HG03060 (cell line): Measurements from ENCODE around the gene TSSK2.

Experiments used
- ATAC-seq: cut with Tn5 transposase; IDR thresholded peaks from one replicate; pipeline ENCODE4 v1.9.1; 2021; ENCODE audit warnings: low read depth, moderate number of reproducible peaks; ENCODE audit not compliant: unreplicated experiment

The TSSK2 gene

GRCh38 chr22:19105867-19106802, 25.0 kb upstream of the TSSK2 start:
- no peak for ATAC-seq

GRCh38 chr22:19106886-19107729, 24.0 kb upstream of the TSSK2 start:
- no peak for ATAC-seq

GRCh38 chr22:19107730-19108074, 23.4 kb upstream of the TSSK2 start:
- no peak for ATAC-seq

DNA sequence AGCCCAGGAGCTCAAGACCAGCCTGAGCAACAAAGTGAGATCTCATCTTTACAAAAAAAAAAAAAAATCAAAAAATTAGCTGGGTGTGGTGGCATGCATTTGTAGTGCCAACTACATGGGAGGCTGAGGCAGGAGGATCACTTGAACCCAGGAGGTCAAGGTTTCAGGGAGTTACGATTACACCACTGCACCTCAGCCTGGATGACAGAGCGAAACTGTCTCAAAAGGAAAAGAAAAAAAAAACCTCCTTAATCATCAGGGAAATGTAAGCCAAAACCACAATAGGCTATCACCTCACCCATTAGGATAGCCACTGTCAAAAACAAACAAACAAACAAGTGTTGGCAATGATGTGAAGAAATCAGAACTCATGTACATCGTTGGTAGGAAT, 22.3 kb upstream of the TSSK2 start:
- ATAC-seq, result no peak

DNA sequence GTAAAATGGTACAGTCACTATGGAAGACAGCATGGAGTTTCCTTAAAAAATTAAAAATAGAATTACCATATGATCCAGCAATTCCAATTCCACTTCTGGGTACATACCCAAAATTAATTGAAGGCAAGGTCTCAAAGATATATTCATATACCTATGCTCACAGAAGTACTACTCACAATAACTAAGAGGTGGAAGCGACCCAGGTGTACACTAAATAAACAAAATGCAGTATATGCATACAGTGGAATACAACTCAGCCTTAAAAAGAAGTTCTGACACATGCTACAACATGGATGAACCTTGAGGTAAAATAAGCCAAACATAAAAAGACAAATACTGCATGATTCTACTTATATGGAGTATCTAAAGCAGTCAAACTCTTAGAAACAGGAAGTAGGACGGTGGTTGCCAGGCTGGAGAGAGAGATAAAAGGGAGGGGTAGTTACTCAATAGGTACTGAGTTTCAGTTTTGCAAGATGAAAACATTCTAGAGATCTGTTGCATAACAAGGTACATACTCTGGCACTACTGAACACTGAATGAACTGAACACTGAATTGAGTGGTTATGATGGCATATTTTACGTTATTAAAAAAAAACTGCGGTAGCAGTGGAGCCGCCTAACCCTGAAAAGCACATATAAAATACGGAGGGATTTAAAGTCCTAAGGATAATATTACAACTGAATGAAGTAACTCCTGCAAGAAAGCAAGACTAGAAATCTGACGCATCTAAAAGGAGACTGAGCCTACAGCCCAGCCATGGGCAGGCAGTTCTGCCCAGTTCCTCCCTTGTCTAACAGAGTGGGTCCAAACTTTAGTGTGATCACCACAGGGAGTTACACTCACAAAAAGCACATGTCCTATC, 21.7 kb upstream of the TSSK2 start:
- no peak for ATAC-seq

GRCh38 chr22:19110064-19110458, 21.0 kb upstream of the TSSK2 start:
- ATAC-seq, result no peak

GRCh38 chr22:19110646-19111045, 20.5 kb upstream of the TSSK2 start:
- no peak for ATAC-seq

DNA sequence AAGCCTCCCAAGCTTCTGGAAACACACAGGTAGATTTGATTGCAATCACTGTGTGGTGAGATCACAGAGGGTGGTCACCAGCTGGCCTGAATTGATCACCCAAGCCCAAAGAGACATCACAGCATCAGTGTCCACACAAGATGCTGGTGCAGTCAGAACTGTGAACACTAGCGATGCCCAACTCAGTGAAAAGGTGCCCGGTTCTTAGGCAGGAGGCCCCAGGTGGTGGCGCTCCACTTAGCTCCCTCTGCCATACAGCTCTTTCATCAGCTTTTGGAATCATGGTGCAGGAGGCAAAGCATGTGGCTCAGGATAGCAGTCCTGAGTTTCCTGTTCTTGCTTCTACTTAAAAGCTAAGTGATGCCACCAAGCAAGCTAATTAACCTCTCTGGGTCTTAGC, 20.0 kb upstream of the TSSK2 start:
- no peak for ATAC-seq

- ATAC-seq, result no peak
Measured at GRCh38 chr22:19111584-19111983, 19.5 kb upstream of the TSSK2 start.

- ATAC-seq, result no peak
Measured at GRCh38 chr22:19113429-19113828, 17.7 kb upstream of the TSSK2 start.

GRCh38 chr22:19114984-19115552, 16.0 kb upstream of the TSSK2 start:
- ATAC-seq, result no peak

DNA sequence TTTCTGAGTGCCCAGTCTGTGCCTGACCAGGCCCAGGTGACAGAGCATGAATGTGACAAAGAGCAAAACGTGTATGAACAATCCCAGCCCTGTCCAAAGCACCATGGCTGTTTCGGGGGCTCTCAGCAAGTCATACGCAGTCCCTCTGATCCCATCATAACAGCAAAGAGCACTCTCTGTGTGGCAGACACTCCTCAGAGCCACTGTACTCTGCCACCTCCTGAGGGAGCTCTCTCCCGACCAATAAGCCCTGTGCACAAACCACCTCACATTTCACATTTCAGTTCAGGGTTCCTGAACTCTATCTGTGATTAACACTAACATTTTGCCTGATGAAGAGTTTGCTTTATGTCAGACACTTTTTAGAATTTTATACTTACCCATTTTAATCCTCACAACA, 15.5 kb upstream of the TSSK2 start:
- ATAC-seq, result no peak

DNA sequence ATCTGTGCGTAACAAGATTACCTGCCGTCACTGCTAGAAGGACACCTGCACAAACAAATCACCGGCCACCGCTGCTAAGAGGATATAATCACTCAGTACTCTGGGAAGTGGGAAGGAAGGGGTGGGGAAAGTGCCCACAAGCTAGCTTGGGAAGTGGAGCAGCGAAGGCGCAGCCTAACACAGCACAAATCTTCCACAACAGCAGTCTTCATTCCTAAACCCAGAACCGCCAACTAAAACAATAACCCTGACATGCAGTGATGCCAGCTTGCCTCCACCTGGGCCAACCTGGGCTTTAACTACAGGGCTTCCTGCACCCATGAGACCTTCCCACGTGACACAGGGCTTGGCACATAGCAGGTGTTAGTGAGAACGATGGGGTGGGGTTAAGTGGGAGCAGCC, 14.0 kb upstream of the TSSK2 start:
- no peak for ATAC-seq

DNA sequence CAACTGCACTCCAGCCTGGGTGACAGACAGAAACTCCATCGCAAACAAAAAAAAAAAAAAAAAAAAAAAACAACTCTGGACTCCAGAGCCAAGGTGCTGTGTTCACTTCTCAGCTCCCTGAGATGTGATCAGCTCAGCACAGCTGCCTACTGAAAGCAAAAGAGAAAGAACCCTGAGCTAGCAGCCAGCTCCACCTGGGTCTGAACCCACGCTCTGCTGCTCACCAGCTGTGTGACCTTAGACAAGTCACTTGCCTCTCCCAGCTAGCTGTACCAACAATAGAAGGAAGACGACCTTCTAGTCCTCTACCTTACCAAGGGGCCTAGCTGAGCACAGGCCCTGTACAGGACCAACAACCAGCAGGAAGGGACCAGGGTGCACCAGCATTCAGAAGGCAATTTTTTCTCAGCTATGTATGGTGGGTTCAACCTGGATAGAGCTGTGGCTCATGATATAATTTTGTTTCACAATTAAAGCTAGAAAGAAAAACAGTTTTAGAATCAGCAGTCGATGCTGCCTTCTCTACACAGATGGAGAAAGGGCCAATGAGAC, 12.7 kb upstream of the TSSK2 start:
- ATAC-seq, result no peak

- no peak for ATAC-seq
Measured at GRCh38 chr22:19119949-19120348, 11.2 kb upstream of the TSSK2 start.

GRCh38 chr22:19120829-19121630, 10.1 kb upstream of the TSSK2 start:
- no peak for ATAC-seq

DNA sequence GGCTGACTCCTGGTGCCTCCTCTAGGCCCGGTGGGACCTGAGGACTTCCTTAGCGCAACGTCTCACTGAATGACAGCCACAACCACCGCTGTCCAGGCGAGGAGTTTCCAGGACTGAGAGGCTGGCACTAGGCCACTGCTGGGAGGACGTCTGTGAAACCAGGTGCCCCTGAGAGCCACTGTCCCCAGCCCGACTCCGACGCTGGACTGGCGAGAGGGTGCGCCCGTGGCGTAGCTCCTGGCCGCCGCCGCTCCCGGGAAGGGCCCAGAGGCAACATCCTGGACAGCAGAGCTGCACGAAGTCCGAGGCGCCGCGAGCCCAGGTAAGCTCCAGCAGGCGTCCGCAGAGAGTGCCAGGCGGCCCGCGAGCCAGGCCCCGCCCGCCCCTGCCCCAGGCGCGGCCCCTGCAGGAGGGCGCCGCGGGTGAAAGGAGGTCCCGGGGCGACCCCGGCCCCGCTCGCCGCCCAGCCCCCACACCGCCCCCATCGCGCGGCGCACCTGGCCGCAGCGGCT, 9.4 kb upstream of the TSSK2 start:
- peak; percentile 9 for ATAC-seq

DNA sequence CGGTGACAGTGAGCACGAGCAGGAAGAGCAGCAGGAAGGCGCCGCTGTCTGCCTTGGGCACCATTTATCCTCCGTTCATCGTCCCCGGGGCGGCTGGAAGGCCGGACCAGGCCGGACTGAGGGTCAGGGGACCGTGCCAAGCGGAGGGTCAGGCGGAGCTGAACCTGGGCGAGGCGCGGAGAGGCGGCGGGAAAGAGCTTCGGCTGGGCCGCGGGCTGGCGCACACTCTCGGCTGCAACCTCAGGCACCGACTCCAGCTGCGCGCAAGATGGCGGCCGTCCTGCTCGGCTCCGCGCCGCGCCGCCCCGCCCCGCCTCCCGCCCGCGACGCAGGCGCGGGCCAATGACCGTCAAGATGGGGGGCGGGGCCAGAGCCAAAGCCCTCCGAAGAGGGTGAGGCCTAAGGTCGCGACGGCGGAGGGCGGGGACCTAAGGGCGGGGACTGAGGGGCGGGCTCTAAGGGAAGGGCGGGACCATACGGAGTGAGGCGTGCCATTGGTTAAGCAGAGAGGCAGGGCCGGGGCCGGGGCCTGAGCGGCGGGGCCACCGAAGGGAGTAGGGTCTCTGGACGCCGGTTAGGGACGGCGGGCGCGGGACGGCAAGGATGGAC, 8.9 kb upstream of the TSSK2 start, which contains the start of gene DGCR2:
TSS of gene DGCR2 (minus strand) at position 270 of the 609 bp plus-strand sequence. CDS start at position 64, 206 bp downstream.
- peak; percentile 54 for ATAC-seq
